ENCODE measurements around the gene AIFM2.
"Not testable (repeated sequence)": the region's sequence is repeated elsewhere in the genome, so short reads cannot be mapped to it uniquely, and the experiment has no call there.

AIFM2 gene

DNA sequence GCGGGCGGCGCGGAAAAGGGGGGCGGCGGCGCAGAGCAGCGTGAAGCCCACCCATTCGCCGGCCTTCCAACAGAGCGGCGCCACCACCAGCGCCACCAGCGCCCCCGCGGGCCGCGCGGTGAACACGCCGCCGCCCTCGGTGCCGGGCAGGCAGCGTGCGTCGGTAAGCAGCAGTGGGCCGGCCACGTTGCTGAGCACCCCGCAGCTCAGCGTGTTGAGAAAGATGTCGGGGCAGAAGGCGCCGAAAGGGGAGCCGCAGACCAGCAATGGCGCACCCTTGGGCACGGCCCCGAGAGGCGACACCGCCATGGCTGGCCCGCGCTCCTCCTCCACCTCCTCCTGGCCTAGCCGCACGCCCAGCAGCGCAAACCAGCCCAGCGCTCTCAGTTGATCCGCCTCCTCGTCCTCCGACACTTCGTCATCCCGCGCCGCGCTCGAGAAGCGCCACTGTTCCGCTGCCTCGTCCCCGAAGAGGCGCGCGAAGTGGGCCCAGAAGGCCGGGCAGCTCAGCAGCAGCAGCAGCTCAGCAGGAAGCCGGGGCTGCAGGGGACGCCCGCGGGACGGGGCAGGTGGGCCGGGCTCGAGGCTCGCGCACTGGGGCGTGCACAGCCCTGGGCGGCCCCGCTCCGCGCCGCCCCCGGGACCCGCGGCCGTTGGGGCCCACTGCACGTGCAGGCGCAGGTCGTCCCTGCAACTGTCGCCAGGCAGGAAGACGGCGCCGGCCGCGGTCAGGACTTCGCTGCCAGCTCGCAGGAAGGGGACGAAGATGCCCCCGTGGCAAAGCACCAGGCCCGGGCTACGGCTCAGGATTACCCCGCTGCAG is 13.3 kb upstream of the AIFM2 start:
- DNase-seq (ENCODE audit: low read depth): peak; percentile 64

DNA sequence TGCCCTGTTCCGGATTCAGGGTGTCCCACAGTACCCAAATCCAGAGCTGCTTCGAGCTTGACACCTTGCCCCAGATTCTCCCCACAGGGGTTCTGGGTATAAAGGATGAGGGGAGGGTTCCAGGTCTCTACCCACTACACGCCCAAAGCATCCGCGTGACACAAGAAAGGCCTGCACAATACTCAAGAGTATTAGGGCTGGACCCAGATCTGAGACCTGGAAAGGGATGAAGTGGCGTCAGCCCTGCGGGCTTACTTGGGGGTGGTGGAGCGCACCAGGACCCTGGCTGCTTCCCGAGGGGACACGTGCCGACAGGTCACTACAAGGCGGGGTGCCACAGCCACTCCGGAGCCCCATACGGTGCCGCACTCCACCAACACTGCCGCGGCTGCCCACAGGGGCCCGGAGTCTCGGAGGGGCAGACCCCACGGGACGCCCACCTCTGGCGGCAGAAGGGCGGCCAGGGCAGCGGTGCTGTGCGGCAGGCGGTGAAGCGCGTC is 12.6 kb upstream of the AIFM2 start:
- no peak for DNase-seq (ENCODE audit: low read depth)

DNA sequence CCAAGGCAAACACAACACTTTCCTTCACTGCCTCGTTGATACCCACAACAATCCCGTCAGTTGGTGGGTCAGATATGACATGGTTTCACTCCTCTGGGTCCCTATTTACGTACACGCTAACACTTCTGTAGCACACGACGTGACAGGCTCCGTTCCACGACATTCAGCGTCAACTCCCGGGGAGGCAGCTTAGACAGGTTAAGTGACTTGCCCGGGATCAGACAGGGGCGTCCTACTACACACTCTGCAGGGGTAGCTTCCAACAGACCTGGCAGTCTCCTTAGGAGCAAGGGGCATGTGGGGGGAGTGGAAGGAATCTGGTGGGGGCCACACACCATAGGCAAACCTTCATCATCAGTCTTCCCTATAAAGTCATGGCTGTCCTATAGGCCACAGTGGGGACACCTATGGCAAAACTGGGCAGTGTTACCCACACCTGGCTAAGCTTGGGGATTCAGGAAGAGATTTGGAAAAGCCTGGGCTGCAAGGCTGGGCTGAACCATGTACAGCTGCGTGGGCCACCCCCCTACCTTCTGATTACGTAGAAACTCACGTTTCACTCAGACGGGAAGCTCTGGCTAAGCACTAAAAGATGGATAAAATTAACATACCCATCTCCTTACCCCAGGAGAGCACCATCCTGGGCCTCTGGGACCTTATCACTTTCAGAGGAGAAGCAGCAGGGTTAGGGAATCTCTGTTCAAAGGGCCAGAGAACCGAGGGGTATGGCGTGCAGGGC is 11.9 kb upstream of the AIFM2 start:
- no peak for DNase-seq (ENCODE audit: low read depth)

DNA sequence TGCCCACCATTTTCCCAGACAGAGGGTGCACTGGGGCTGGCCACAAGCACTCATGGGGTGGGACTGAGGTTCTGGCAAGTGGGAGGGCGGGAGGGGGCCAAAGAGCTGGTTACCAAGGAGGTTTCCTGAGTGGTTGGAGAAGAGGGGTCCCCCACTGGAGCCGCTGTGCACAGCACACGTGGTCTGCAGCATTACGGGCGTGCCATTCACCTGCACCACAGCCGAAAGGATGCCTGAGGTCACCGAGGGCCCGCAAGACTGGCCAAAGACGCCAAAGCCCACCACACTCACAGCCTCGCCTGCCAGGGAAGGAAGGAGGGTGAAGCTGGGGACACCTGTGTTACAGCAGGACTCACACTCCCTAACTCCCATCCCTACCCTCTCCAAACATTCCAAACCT is 9.9 kb upstream of the AIFM2 start:
- no peak for DNase-seq (ENCODE audit: low read depth)

DNA sequence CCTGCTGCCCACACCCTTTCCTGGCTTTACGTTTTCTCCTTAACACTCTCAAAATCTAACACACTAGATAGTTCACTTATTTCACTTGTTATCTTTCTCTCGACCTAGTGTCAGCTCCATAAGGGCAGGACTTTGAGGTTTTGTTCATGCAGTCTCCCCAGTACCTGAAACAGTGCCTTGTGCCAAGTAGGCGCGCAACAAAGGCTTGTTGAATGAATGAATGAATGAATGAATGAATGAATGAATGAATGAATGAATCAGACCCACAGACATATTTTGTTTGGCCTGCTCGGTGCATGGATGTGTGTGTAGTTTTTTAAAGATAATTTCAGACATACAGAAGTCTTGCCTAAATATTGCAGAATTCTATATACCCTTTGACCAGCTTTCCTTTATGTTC is 7.7 kb upstream of the AIFM2 start:
- no peak for DNase-seq (ENCODE audit: low read depth)

DNA sequence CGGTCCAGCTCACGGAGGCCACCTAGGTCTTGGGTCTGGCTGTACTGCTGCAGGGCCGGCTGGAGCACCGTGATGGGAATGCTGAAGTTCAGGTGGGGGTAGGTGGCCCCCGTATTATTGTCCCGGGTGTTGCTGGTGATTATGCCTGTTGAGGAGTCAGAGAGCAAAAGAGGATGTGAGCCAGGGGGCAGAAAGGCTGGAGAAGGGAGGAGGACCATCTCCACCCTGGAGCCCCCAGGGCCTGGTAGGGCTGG is 7.3 kb upstream of the AIFM2 start:
- DNase-seq (ENCODE audit: low read depth): no peak

DNA sequence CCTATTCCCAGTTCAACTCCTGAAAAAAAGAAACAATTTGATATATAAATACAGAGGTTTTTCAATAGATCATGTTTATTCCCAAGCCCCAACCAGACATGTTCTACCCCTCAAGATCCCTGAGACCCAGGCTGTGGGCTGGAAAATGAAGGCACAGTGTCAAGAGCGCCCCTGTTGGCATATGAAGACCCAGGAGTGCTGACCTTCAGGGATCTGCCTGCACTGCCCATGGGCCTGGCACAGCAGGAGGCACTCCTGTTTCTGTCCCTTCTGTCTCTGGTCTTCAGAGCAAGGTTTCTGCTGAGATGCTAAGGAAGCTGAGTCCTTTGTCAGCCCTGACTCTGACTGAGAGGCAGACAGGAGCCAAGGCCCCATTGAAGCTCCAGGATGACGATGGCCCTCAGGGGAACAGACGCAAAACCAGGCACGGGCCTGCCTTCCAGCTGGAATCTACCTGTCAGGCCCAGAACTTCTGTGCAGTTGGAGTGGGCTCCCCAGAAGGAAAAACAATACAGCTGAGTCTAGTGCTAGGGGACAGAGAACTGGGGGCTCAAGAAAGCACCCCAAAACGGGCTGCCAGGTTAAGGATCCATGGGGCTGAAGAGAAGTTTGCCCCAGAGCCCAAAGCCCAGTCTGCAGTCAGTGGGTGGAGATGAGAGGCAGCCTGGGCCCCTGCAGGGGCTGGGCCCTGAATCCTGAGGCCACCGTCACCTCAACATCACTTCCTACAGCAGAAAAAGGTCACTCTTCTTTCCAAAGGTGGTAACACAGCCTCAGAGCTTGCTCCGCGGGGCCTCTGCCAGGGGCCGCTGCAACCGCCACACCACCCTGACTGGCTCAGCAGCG is 6.7 kb upstream of the AIFM2 start:
- no peak for DNase-seq (ENCODE audit: low read depth)

DNA sequence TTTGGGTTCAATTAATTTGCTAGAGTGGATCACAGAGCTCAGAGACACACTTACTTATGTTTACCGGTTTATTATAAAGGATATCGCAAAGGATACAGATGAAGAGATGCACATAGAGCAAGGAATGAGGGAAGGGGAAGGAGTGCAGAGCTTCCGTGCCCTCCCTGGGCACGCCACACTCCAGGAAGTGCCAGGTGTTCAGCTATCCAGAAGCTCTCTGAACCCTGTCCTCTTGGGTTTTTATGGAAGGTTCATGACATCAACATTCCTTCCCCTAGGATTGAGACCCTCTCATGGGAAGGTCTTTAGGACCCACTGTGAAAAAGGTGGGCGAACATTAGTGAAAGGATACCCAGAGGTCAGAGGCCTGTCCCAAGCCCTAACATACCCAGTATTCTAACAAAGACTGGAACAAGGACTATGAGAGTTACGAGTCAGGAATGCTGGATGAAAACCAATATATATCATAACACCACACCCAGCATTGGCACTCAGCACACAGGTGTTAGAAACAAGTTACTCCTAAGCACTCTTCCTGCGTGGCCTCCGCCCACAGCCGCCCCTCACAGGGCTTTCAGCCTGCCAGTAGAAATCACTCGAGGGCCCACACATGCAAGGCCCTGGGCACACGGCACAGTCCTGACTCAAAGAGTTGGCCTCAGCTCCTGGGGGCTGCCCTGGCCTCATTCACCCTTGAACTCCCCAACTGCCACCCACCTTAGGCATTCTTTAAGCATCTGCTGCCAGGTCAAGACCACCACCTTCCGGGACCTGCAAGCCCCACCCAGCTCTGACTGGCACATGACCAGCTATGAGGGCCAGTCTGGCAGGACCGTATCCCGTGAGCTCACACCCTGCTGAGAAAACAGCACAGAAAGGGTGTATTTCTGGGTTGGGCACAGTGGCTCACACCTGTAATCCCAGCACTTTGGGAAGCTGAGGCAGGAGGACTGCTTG is 5.6 kb upstream of the AIFM2 start:
- no peak for DNase-seq (ENCODE audit: low read depth)

DNA sequence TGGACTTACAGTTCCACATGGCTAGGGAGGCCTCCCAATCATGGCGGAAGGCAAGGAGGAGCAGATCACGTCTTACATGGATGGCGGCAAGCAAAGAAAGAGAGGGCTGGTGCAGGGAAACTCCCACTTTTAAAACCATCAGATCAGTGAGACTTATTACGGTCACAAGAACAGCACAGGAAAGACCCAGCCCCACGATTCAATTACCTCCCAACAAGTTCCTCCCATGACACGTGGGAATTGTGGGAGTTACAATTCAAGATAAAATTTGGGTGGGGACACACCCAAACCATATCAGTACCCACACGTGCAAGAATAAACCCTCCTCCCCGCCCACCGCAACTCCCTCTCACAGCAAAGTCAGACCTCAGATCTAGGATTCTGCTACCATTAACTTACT is 4.5 kb upstream of the AIFM2 start:
- DNase-seq (ENCODE audit: low read depth): no peak

DNA sequence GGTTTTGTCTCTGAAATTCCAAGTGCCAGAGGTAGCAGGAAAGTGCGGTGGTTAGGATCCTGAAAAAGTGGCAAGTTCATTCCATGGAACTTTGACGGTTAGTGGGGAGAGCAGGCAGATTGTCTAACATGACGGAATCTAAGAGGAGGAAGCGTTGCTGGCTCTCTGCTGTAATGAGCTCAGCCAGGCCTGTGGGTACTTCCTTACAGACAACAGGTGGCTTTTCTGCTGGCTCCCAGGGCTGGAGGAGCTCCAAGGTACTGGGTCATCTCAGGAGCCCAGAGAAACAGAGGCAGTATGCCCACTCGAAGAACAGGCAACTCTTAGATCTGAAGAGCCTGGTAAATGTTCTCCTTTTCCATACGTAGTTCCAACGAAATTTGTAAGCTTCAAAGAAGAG is 3.1 kb upstream of the AIFM2 start:
- DNase-seq (ENCODE audit: low read depth): no peak

DNA sequence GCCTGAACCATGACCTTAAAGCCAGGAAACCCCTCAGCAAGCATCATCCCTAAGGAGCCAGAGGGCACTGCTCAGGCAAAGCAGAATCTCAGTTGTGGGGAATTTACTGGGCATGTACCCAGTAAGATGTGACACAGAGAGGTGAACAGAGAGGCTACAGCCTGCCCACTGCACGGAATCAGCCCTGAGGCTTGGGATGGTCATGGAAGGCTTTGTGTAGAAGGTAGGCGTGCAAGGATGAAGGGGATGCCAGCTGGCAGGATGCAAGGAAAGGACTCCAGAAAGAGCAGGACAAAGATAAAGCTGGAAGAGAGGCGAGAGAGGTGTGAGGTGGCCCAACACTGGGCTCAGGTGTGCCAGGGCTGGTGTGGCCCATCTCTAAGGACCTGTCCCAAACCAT is 2.4 kb upstream of the AIFM2 start:
- no peak for DNase-seq (ENCODE audit: low read depth)

DNA sequence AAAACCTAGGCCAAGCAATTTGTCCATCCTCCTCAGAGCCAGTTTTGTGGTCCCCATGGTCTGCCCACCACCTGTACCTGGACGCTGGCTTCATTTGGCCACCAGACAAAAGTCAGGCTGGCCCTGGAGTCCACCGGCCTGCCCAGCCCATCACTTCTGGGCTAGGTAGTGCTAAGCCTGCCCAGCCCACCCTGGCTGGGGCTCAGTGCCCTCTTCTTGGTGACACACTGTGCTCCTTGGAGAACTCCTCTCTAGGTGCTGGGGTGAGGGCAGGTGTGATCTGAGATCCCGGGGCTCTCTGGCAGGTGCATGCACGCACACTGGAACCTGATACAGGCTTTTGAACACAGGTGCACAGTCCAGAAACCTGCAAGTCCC is 1.1 kb downstream of the AIFM2 start:
- DNase-seq (ENCODE audit: low read depth): no peak

DNA sequence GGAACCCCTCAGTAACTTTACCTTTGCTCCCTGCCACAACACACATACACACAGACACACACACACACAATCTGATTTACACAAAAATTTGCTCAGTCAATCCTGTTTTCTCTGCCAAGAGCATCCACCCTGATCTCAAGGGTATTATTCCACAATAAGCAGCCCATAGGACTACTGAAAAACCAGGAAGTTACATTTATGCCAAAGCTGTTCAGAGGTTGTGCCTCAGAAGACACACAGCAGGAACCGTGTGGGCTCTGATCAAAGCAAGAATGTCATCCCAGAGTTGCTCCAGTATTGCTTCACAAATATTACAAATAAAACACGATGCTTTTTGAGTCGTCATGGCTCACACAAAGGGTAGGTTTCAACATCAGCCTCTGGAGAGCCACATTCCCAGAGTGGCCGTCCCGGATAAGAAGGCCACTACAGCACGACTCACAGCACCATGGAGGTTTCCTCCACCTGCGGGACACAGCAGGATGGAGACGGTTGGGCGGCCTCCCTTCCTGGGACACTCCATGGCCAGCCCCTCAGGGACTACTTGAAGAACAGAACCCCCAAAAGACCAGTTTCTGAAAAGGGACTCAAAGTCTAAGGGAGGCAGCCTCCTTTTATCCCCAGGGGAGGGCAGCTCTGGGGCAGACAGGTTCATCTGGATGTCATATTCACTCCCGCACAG is 1.6 kb downstream of the AIFM2 start:
- no peak for DNase-seq (ENCODE audit: low read depth)

DNA sequence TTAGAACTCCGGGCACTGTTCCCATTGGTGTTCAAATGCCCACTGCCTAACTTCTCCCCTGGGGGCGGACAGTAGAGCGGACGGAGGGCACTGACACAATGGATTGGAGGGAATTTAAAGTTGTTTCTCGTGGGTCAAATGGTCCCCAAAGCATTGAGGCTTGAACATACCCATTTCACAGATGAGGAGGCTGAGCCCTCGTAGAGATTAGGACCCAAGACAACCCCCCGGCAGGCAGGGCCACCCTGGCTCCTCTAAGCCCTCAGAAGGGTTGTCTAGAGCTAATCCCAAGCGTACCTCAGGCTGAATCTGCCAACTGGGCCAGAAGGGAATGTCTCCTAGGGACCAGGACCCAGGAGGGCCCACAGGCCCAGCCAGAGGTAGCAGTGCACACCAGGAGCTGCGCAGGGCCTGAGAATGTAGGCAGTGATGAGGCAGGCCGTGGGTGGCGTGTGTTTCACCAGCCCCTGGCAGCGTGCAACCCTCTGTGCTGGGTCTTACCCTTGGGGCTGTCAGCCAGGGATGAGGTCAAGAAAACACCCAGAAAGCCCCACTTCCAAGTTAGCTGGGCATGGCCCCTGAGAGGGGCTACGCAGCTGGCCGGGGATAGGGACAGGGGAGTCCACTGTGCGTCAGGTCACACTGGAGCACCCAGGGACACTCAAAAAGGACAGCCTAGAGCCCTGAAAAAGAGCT is 5.8 kb downstream of the AIFM2 start:
- DNase-seq (ENCODE audit: low read depth): no peak

DNA sequence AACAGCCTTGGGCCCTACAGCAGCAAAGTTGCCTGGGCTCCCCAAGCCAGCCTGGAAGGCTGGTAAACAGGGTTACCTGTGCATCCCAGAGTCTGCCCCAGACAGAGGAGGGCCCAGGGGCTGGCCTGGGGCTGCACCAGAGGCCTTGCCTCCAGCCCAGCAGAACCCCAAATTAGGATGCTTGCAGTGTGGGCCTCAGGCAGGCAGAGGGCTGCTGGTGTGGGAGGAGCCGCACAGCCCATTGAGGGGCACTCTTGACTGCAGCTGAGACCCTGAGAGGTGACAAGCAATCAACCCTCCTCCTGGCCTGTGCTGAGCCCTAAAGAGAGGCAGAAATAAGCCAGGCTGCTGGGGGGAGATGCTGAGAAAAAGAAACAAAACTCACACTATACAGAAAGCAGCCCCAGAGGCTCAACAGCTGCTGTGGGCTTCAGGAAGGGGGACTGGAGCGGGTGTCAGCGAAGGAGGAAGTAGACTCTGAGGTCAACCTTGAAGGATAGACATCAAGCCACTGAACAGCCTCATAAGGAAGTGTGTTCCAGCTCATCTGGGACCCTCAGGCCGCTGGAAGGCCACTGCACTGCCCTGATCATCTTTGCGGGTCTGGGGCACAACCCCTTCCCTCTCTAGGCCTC is 6.6 kb downstream of the AIFM2 start:
- DNase-seq (ENCODE audit: low read depth): no peak

DNA sequence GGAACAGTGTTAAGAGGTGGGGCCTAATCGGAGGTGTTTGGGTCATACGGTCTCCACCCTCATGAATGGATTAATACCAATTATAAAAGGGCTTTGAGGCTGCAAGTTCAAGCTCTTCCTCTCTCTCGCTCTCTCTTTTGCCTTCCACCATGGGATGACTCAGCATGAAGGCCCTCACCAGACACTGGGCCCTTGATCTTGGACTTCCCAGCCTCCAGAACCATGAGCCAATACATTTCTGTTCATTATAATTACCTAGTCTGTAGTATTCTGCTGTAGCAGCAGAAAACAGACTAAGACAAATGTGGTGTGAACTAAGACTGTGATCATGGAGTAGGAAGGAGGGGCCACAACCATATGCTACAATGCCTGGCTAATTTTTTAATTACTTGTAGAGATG is 7.7 kb downstream of the AIFM2 start:
- no peak for DNase-seq (ENCODE audit: low read depth)

DNA sequence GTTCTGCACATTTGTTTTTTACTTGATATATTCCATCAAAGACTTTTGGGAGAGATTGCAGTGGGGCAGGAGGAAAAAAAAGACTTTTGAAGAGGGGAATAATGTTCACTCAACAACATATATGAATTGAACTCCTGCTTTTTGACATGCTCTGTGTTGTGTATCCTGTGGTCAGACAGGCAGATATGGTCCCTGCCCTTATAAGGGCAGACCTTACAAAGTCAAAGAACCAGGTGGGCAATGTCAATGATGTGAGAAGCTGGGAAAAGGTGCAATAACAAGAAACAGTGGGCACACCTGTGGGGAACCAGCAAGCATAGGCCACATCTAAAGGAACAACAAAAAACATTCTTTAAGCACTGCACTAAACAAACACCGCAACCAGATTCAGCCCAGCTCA is 8.2 kb downstream of the AIFM2 start:
- no peak for DNase-seq (ENCODE audit: low read depth)

DNA sequence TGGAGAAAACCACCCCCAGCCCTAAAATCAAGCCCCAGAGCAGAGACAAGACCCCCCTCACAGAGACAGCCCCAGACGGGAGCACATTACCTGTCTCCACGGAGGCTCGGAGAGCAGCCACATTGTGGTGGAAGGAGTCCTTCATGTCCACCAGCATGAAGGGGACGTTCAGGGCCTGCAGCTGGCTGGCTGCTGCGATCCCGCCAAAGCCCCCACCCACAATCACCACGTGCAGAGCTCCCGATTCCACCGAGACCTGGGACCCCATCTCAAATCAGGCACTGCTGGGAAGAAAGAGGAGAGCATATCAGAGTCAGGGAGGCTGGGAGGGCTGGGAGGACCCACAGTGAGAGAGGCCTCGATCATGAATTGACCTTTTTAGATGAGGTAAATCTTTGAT is 8.8 kb downstream of the AIFM2 start:
- DNase-seq (ENCODE audit: low read depth): no peak

DNA sequence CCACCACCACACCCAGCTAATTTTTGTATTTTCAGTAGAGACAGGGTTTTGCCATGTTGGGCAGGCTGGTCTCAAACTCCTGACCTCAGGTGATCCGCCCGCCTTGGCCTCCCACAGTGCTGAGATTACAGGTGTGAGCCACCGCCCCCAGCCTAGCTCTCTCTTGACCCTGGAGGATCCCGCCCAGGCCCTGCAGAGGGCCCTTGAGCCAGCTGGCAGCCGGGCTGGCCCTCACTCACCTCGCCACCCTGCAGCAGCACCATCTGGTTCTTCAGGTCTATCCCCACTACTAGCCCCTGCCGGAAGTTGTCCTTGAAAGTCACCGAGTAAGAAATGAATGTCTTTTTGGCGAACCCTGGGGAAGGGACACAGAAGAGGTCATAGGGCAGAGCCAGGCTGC is 9.5 kb downstream of the AIFM2 start:
- DNase-seq (ENCODE audit: low read depth): not testable (repeated sequence)

DNA sequence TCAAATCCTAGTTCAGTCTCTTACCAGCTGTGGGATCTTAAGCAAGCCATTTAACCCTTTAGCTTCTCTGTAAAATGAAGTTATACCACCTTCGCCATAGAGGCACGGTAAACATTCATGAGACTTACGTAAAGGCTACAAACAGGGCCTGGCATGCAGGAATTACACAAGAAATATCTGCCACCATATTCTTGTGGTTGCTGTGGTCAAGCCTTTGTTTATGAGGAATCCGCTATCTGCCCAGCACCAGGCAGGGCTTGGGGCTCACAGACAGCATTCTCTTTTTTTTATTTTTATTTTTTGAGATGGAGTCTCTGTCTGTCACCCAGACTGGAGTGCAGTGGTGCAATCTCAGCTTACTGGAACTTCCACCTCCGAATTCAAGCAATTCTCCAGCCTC is 9.9 kb downstream of the AIFM2 start:
- no peak for DNase-seq (ENCODE audit: low read depth)
